ENCODE data around the gene PCGF3.

PCGF3 gene

GRCh38 chr4:786074-786741 is 80.6 kb downstream of the PCGF3 start:
- DNase-seq, result no peak

- no peak for DNase-seq
Measured at GRCh38 chr4:786861-787300, 81.2 kb downstream of the PCGF3 start.

GRCh38 chr4:787561-787981 is 81.9 kb downstream of the PCGF3 start:
- no peak for DNase-seq

DNA sequence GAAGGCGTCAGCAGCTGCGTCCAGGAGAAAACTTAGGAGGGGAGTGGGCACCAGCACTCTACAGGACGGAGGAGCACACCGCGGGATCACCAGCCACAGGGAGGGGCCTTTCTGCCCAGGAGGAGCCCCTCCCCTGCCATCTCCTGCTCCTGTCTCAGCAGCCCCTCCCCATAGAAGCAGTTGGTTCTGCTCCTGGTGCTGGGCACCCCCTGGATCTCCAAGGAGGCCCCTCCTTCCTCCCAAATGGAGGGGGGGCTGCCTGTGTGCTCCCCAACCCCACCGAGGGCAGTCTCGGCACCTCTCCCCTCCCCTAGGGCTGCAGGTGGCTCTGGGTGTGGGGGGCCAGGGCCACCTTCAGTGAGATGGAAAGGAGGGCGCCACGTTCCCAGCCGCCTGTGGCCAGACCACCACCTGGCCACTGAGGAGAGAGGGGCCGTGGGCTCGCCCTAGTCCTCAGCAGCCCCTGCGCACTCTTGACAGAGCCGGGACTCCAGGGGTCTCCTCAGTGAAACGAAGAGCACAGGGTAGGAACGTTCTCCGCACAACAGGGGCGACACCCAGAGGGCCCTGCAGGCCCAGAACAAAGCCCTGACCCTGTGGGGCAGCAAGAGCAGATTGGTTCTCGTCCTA is 82.5 kb downstream of the PCGF3 start:
- no peak for DNase-seq

DNA sequence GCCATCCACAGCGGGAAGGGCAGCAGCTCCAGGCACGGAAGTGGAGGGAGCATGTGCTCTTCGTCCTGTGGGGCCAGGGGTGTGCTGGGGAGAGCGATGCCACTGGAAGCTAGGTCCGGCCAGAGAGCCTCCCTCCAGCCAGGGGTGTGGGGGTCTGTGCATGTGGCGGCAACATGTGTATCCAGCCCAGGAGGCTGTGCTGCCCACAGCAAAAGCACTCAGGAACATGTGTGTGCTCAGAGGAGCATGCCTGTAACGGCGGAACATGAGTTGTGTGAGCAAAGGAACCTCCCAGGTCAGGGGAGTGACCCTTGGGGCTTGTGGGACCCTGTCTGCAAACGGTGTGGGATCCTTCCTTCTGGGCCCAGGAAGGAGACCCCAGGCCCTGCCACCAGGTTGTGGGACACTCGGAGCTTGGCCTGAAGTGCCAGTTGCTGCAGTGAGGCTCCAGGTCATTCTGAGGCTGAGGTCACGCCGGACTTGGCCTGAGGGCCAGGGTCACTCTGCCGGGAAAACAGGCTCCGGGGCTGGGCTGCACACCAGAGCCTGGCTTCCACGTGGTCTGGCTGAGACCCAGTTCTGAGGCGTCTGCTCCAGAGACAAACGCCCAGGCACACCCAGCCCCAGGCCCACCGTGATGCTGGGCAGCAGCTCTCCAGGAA is 83.1 kb downstream of the PCGF3 start:
- DNase-seq, result no peak

- no peak for DNase-seq
Measured at GRCh38 chr4:789571-790465, 84.2 kb downstream of the PCGF3 start.

- no peak for DNase-seq
Measured at GRCh38 chr4:790466-790820, 84.8 kb downstream of the PCGF3 start.

- DNase-seq, result no peak
Measured at GRCh38 chr4:791252-791897, 85.7 kb downstream of the PCGF3 start.

DNA sequence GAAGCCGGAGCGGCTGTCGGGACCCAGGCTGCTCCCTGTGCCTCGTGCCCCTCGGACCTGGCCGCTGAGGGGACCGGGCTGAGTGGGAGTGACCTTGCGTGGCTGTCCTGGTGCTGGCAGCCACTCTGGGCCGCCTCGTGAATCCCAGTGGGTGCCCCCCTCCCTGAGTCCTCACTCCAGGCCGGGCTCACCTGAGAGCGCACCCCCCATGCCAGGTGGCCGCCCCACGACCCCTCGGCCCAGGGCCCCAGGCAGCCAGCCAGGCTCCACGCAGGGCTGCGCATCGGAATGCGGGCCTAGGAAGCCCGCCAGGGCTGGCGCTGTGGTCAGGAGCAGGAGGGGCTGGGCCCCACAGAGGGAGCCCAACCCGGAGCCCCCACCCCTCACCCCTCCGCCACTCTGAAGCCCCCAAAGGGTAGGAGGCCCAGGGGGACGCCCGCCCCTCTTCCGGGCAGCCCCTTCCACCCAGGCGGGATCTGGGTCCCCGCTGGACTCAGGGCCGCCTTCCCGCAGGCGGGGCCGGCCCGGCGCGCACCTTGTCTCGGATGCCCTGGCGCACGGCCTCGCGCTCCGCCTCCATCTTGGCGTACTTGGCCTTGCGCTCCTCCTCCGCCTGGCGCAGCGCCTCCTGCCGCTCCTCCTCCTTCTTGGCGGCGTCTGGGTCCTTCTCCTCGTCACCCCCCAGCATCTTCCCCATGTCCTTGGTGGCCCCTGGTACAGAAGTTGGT is 86.4 kb downstream of the PCGF3 start:
- DNase-seq, result no peak

GRCh38 chr4:792626-793092 is 87.0 kb downstream of the PCGF3 start:
- DNase-seq, result no peak

- no peak for DNase-seq
Measured at GRCh38 chr4:793093-793861, 87.6 kb downstream of the PCGF3 start.

DNA sequence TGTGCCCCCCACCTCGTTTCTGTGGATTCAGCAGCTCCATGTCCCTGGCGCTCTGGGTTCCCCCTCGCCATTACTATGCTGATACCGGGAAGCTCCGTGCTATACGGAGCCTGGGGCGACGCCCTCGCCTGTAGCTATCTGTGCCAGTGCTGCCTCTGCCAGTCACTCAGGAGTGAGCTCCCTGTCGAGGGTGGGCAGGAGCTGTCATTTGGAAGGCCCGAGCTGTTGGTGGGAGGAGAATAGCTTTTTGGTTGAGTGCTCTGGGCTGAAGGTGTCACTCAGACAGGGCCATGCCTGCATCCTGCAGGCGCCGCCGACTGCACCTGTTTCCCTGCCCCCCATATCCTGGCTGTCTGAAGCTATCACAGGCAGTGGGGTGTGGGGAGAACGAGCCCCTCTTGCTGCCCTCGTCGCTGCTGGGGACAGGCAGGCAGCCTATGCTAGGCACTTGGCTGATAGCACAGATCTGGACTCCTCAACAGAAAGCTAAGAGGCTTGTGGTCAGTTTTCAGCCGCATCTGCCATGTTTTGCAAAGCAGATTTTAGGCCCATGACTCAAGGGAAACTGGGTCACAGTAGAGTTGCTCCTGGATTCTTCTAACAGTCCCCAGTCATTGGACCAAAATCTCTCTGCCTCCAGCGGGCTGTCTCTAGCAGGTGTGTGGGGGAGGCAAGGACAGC is 88.4 kb downstream of the PCGF3 start:
- no peak for DNase-seq

- DNase-seq, result no peak
Measured at GRCh38 chr4:794900-795725, 89.5 kb downstream of the PCGF3 start.

- no peak for DNase-seq
Measured at GRCh38 chr4:795726-796119, 90.1 kb downstream of the PCGF3 start.

DNA sequence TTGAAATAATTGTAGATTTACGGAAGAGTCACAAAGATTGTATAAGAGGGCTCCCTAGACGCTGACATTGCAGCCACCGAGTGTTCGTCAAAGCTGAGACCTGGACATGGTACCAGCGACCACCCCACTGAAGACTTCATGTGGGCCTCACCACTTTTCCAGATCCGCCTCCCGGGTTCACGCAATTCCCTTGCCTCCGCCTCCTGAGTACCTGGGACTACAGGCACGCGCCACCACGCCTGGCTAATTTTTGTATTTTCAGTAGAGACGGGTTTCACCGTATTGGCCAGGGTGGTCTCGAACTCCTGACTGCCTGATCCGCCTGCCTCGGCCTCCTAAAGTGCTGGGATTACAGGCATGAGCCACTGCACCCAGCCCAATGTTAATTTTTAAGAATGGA is 90.6 kb downstream of the PCGF3 start:
- no peak for DNase-seq

GRCh38 chr4:797066-797465 is 91.4 kb downstream of the PCGF3 start:
- no peak for DNase-seq

- DNase-seq, result no peak
Measured at GRCh38 chr4:801436-802124, 95.9 kb downstream of the PCGF3 start.

DNA sequence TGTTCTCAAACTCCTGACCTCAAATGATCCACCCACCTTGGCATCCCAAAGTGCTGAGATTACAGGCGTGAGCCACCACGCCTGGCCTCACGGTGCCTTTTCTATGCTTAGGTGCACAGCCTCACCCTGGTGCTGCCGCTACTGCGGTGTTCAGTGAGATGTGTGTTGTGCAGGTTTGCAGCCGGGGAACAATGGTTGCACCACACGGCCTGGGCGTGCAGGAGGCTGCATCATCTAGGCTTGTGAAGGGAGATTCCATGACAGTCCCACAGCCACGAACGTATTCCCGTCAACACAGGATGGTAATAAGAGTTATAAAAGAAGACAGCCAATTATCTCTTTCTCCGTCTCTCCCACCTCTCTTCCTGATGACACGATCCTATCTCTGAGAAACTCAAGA is 98.3 kb downstream of the PCGF3 start:
- no peak for DNase-seq

DNA sequence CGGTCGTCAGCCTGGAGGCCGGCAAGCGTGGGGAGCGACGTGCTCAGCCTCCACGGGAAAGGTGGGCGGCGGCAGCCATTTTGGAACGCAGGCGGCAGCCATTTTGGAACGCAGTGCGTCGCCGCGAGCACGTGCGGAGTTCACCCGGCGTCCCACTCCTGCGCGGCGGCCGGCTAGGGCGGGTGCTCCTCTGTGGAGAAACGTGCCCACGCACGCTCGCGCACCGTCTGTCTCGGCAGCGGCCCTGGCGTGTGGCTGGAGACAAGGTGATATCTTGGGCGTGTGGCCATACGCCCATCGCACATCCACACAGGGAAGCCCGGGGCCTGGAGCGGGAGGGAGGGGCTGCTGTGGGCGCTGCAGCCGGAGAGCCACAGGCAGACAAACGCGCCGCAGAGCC is 99.2 kb downstream of the PCGF3 start:
- DNase-seq, result no peak
